HG03139 (cell line): Measurements from ENCODE around the gene PRRT4.

Experiments used
- ATAC-seq: cut with Tn5 transposase; IDR thresholded peaks from one replicate; pipeline ENCODE4 v1.9.1; 2021; ENCODE audit not compliant: unreplicated experiment

PRRT4 gene

GRCh38 chr7:128376077-128376476 lies 14.6 kb upstream of the PRRT4 start:
- ATAC-seq = no peak

- no peak for ATAC-seq
These were observed 12.6 kb upstream of the PRRT4 start for GRCh38 chr7:128374041-128374440.

GRCh38 chr7:128373606-128374005 lies 12.1 kb upstream of the PRRT4 start:
- ATAC-seq = no peak

GRCh38 chr7:128370491-128370890 lies 9.0 kb upstream of the PRRT4 start:
- no peak for ATAC-seq

- no peak for ATAC-seq
These were observed 5.5 kb upstream of the PRRT4 start for GRCh38 chr7:128366986-128367385.

- no peak for ATAC-seq
These were observed 4.8 kb upstream of the PRRT4 start for GRCh38 chr7:128366300-128366699.

GRCh38 chr7:128365432-128365831 lies 3.9 kb upstream of the PRRT4 start:
- ATAC-seq = no peak

GRCh38 chr7:128364166-128364870 lies 2.8 kb upstream of the PRRT4 start:
- ATAC-seq = no peak

DNA sequence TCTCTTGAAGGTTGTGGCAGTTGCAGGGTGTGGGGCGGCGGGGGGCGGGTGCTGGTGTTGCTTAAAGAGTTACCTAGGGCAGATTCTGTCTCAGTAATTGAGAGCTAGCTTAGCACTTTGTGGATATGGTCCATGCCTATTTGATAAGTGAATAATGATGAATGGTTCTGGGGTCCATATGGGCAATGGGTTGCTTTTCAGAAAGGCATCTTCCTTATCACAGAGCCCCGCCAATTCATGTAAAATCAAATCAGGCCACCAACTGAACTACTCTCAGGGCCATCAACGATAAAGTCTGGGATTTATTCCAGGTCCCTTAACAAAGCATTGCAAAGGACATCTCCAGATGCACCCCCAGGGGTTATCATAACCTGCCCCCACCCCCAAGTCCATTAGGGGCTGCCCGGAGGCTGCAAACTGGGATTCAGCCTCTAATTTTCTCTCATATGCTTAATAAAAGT lies 1.8 kb upstream of the PRRT4 start:
- ATAC-seq = no peak

GRCh38 chr7:128362670-128363069 lies 1.2 kb upstream of the PRRT4 start:
- no peak for ATAC-seq

DNA sequence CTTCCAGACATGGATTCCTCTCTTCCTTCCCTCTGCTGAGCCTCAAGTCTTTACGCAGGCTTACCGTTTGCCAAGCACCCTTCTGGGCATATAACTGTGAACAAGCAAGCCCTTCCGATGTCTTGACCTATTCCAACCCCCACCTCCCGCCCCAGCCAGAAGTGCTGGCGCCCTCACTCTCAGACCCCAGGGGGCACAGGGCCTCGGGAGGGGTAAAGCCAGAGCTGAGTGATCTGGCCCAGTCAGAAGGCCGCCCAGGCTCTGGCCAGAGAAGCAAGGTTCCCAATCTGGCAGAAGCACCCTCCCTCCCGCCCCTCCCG lies 1.2 kb downstream of the PRRT4 start:
- no peak for ATAC-seq

- no peak for ATAC-seq
These were observed 1.6 kb downstream of the PRRT4 start for GRCh38 chr7:128359939-128360338.

- no peak for ATAC-seq
These were observed 2.2 kb downstream of the PRRT4 start for GRCh38 chr7:128359336-128359735.

DNA sequence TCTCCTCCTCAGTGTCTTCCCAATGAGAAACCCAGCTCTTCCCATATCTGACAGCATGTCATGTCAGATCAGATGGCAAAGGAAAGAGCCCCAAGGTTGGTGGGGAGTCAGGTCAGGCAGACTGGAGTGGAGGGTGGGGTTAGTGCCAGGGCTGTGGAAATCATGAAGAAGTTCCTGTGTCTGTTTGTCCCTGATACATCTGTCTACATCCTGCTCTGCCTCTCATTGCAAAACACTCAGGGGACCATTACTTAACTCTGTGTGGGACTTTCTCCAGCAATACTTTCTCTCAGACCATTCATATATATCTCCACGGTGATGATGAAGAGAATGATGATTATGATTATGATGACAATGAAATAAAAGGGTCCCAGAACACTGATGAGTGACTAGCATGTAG lies 3.3 kb downstream of the PRRT4 start:
- no peak for ATAC-seq

GRCh38 chr7:128357217-128357613 lies 4.3 kb downstream of the PRRT4 start:
- no peak for ATAC-seq

DNA sequence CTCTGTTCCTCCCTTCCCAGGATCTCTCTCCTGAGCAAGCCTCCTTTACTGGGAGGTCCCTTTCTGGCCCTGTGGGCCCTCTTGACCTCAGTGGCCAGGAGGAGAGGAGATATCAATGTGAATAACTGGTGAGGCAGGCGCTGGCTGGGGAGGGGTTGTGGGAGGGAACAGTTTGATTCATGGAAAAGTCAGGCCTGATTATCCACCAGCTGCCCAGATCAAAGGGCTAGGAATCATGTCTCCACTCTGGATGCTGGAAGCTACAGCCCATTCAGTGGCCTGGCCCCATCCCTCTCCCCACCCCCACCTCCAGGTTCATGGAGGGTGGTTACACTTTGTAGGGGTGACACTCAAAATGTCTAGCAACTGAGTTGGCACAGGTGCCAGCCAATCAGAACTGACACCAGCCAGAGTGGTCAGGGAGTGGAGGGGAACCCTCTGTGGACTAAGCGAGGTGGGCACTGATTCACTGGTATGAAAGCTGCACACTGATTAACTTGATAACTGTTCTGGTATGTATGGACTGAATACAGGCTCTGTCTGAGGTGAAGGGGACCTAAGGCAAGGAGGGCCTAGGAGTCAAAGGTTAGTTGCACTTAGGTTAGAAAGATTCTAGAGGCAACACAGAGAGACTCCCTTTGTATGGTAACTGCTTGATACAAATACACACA lies 4.8 kb downstream of the PRRT4 start:
- no peak for ATAC-seq

DNA sequence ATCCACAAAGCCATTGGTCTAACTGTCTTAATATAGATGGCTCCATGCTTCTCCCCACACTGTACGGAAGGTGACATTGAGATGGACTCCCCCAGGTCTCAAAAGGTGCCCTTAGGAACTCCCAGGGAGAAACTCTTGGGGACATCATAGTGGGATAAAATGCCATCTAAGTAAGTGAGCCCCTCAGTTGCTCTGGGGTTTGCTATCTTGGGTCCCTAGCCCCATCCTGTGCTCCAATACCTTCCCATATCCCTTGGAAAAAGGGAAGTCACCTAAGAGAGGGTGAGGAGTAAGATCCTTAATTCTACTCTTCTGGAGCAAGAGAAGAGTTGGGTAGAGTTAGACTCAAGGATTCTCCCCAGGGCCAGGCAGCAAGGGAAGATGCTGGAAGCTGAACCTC lies 7.9 kb downstream of the PRRT4 start:
- ATAC-seq = no peak

DNA sequence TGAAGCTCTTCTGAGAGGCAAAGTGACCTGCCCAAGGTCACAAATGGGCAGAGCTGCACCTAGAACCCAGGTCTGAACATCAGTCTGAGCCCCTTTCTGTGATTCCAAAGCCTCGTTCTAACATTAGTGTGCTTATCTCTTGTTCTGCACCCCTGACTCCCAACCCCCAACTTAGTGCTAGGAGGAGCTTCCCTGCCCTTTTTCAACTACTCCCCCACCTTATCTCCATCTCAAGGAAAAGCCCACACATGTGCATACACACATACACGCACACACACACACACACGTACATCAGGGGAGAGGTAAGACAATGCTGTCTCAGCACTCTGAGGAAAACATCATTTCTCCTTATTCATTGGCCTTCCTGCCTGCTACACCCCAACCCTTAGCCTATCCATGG lies 8.3 kb downstream of the PRRT4 start:
- no peak for ATAC-seq

DNA sequence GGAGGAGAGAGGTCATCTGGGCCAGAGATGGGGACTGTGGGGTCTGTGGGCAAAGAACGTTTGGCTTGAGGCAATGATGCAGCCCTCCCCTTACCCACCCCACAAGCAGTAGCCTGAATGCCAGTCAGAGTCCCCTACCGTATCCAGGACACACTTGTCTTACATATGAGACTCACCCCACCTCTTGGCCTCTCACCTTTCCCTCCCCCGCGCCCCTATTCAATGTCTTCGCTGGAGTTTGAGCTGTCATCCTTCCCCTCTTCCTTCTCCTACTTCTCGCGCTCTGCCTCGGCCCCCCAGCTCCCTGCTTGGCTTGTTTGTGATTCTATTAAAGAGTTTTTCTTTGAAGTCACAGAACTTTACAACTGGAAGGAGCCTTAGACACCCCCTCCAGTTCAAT lies 8.9 kb downstream of the PRRT4 start:
- no peak for ATAC-seq

DNA sequence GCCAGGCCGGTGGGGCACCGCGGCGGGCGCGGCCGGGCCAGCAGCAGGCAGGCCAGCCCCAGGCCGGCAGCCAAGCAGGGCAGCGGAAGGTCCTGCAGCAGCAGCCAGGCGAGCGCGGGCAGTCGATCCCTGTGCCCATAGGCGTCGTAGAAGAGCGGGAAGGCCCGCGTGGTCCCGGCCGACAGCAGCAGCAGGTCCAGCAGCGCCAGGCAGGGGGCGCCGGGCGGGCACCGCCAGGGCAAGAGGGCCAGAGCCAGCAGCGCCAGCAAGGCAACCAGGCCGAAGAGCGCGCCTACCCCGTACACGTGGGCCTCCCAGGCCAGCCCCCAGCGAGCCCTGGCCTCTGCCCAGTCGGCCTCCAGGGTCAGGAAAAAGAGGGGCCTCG lies 9.3 kb downstream of the PRRT4 start:
- ATAC-seq = no peak

- ATAC-seq = no peak
These were observed 10.0 kb downstream of the PRRT4 start for GRCh38 chr7:128351296-128352152.

DNA sequence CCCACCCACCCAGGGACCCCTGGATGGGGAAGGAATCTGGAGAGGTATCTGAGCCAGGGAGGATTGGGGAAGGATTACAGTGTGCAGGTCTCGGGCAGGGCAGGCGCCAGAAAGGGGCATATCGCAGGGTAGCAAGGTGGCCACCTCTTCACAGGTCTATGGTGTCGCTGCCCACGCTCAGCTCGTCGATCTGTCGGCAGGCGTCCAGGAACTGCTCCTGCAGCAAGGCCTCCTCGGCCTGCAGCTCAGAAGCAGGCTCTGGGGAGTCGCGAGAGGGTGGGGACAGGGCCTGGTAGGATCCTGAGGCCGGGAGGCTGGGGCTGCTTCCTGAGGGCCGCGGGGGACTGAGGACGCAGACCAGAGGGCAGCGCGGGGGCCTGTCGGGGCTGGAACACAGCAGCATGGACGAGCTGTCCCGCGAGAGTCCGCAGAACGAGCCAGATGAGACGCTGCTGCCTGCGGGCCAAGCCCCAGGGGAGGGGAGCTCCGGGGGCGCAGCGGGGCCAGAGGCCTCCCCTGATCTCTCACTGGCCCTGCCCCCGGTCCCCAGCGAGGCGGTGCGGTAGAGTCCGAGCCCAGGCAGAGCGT lies 10.7 kb downstream of the PRRT4 start:
- no peak for ATAC-seq
